GM21447 (cell line): Measurements from ENCODE around the gene ANKMY1.

ENCODE experiments used
- ATAC-seq: cut with Tn5 transposase; IDR thresholded peaks from one replicate; pipeline ENCODE4 v1.9.1; 2021; ENCODE audit not compliant: unreplicated experiment

ANKMY1 gene

GRCh38 chr2:240478346-240479110 lies 79.3 kb downstream of the ANKMY1 start:
- no peak for ATAC-seq

GRCh38 chr2:240477916-240478315 lies 79.9 kb downstream of the ANKMY1 start:
- no peak for ATAC-seq

- ATAC-seq = no peak
Observed at GRCh38 chr2:240473211-240473610, 84.6 kb downstream of the ANKMY1 start.

- no peak for ATAC-seq
Observed at GRCh38 chr2:240472078-240472790, 85.6 kb downstream of the ANKMY1 start.

GRCh38 chr2:240469740-240470139 lies 88.0 kb downstream of the ANKMY1 start:
- no peak for ATAC-seq

GRCh38 chr2:240469239-240469636 lies 88.5 kb downstream of the ANKMY1 start:
- no peak for ATAC-seq

GRCh38 chr2:240468303-240469238 lies 89.2 kb downstream of the ANKMY1 start:
- ATAC-seq = no peak

GRCh38 chr2:240467659-240468302 lies 90.0 kb downstream of the ANKMY1 start:
- ATAC-seq = no peak

- no peak for ATAC-seq
Observed at GRCh38 chr2:240467149-240467642, 90.6 kb downstream of the ANKMY1 start.

GRCh38 chr2:240466579-240467148 lies 91.1 kb downstream of the ANKMY1 start:
- no peak for ATAC-seq

GRCh38 chr2:240465765-240466578 lies 91.8 kb downstream of the ANKMY1 start:
- ATAC-seq = no peak

- no peak for ATAC-seq
Observed at GRCh38 chr2:240465268-240465764, 92.5 kb downstream of the ANKMY1 start.

- ATAC-seq = no peak
Observed at GRCh38 chr2:240464514-240465241, 93.1 kb downstream of the ANKMY1 start.

- no peak for ATAC-seq
Observed at GRCh38 chr2:240463866-240464481, 93.8 kb downstream of the ANKMY1 start.

- no peak for ATAC-seq
Observed at GRCh38 chr2:240463274-240463865, 94.4 kb downstream of the ANKMY1 start.

GRCh38 chr2:240462707-240463273 lies 95.0 kb downstream of the ANKMY1 start:
- no peak for ATAC-seq

- no peak for ATAC-seq
Observed at GRCh38 chr2:240462073-240462706, 95.6 kb downstream of the ANKMY1 start.
